K562 (cell line): ENCODE results near the gene APCDD1L. TPM values are rescaled to one million over a fixed set of nuclear protein-coding genes. Genes with fewer than 3 reads are reported as not detected.

Source experiments
- ATAC-seq: fragments of 200-7000 bp; cut with Tn5 transposase; 3 replicates; pipeline ENCODE4 v1.9.1; 2020; ENCODE audit warnings: moderate library complexity
- BruUV-seq: library from RNA; stranded (reverse); fragments of 400-500 nt; replicated peaks from 2 replicates; lab custom pipeline; 2021; lab: Mats Ljungman, UMichigan
- CTCF ChIA-PET: fragments of 300-600 bp; formaldehyde crosslinking; extraction: SDS; loops from one replicate; lab custom pipeline; 2021; ENCODE audit warnings: low intra/inter-chr PET ratio; lab: Yijun Ruan, JAX
- POLR2A ChIA-PET: fragments of 300-600, 350-650 bp; sonication (Branson Sonifier 250); formaldehyde crosslinking; extraction: SDS; loops from one replicate; lab custom pipeline; 2021; ENCODE audit warnings: antibody characterized with exemption, inconsistent platforms; lab: Yijun Ruan, JAX
- DNase-seq, 4 experiments: peaks; one replicate each; pipeline versions ENCODE4 v3.0.0 to v3.0.0-alpha.2; 2011 to 2018; ENCODE audit warnings: low spot score in 3 of 4, mixed read lengths in 3 of 4; ENCODE audit errors: extremely low read depth in 1 of 4
- FAIRE-seq: peaks from 2 replicates; lab custom pipeline; 2011; peaks lifted over from hg19 to GRCh38; lab: Jason Lieb, UNC
- H2AFZ ChIP-seq: 2 replicates; pipeline ENCODE4 v1.6.0; 2011; ENCODE audit warnings: low read depth, low read length, control low read depth, inconsistent platforms
- H3K27ac ChIP-seq: fragments of 200-600 bp; 3 replicates; pipeline ENCODE4 v1.8.0; 2011; ENCODE audit warnings: low read depth, mild to moderate bottlenecking, control low read depth, inconsistent platforms, low read length, moderate library complexity, mixed read lengths; ENCODE audit errors: extremely low read depth
- H3K27me3 ChIP-seq, 2 experiments: fragments of 300-600 bp in 1 of 2; 2 replicates in 1 of 2; 3 replicates in 1 of 2; pipeline versions ENCODE4 v1.6.0 to v1.8.0; 2011; ENCODE audit warnings: inconsistent platforms in 2 of 2, low read length in 2 of 2, mild to moderate bottlenecking in 1 of 2, mixed read lengths in 1 of 2, moderate library complexity in 1 of 2; ENCODE audit not compliant: control insufficient read depth in 2 of 2, insufficient read depth in 2 of 2
- H3K36me3 ChIP-seq: fragments of 300-600 bp; 3 replicates; pipeline ENCODE4 v1.8.0; 2011; ENCODE audit warnings: mild to moderate bottlenecking, low read length, inconsistent platforms; ENCODE audit not compliant: control insufficient read depth, insufficient read depth
- H3K4me1 ChIP-seq, 2 experiments: fragments of 200-600 bp in 1 of 2; replicated peaks in 1 of 2; 2 replicates in 1 of 2; 3 replicates in 1 of 2; pipeline versions ENCODE4 v1.5.1 to v1.8.0; 2011; ENCODE audit warnings: inconsistent platforms in 2 of 2, low read length in 2 of 2, mild to moderate bottlenecking in 1 of 2, mixed read lengths in 1 of 2, moderate library complexity in 1 of 2; ENCODE audit not compliant: control insufficient read depth in 2 of 2, insufficient read depth in 2 of 2
- H3K4me2 ChIP-seq: 2 replicates; pipeline ENCODE4 v1.6.1; 2011; ENCODE audit warnings: low read length, control low read depth, inconsistent platforms, mixed read lengths; ENCODE audit not compliant: insufficient read depth
- H3K4me3 ChIP-seq: fragments of 200-600 bp; sonication (generic), shearing (Covaris generic); 2 replicates; pipeline ENCODE4 v1.5.1; 2016; ENCODE audit warnings: control low read depth, inconsistent platforms
- H3K79me2 ChIP-seq: fragments of 200-600 bp; 3 replicates; pipeline ENCODE4 v1.8.0; 2011; ENCODE audit warnings: low read length, inconsistent platforms; ENCODE audit not compliant: control insufficient read depth, insufficient read depth
- H3K9ac ChIP-seq, 2 experiments: 2 replicates each; pipeline versions ENCODE4 v1.6.0 to v1.6.1; 2011; ENCODE audit warnings: low read depth in 2 of 2, low read length in 2 of 2, control low read depth in 1 of 2, inconsistent platforms in 1 of 2, mild to moderate bottlenecking in 1 of 2, mixed read lengths in 1 of 2; ENCODE audit not compliant: insufficient read depth in 1 of 2
- H3K9me1 ChIP-seq: one replicate; pipeline ENCODE4 v1.6.0; 2011; ENCODE audit warnings: inconsistent platforms, mild to moderate bottlenecking, low read length, moderate library complexity; ENCODE audit not compliant: control insufficient read depth, insufficient read depth
- H3K9me3 ChIP-seq: replicated peaks from 2 replicates; pipeline ENCODE4 v1.5.1; 2011; ENCODE audit warnings: low read depth, low read length, inconsistent platforms; ENCODE audit not compliant: control insufficient read depth, insufficient read depth
- H4K20me1 ChIP-seq: replicated peaks from 2 replicates; pipeline ENCODE4 v1.6.1; 2011; ENCODE audit warnings: low read length, inconsistent platforms, mixed read lengths; ENCODE audit not compliant: control insufficient read depth, insufficient read depth
- BRCA1 ChIP-seq, 2 experiments: fragments of 450-650 bp in 1 of 2; sonication (generic) in 1 of 2; formaldehyde crosslinking in 1 of 2; IDR thresholded peaks; 2 replicates each; pipeline versions ENCODE4 v1.5.0 to v1.6.1; 2017 to 2020; ENCODE audit warnings: mild to moderate bottlenecking in 1 of 2, missing genetic modification reagents in 1 of 2
- ELF4 ChIP-seq: fragments of 450-650 bp; formaldehyde crosslinking; IDR thresholded peaks from 2 replicates; pipeline ENCODE4 v1.4.0; 2022; ENCODE audit warnings: missing genetic modification characterization
- ETS1 ChIP-seq: conservative IDR thresholded peaks from 2 replicates; pipeline ENCODE4 v1.6.1; 2011; ENCODE audit warnings: low read depth, mild to moderate bottlenecking, low read length; ENCODE audit not compliant: control insufficient read depth
- FOXP4 ChIP-seq: sonication (generic); formaldehyde crosslinking; IDR thresholded peaks from 2 replicates; pipeline ENCODE4 v1.8.0; 2022; ENCODE audit warnings: mild to moderate bottlenecking, missing genetic modification reagents, borderline replicate concordance
- SMARCA5 ChIP-seq: fragments of 450-650 bp; IDR thresholded peaks from 2 replicates; pipeline ENCODE4 v1.6.1; 2016
- TEAD4 ChIP-seq, 2 experiments: sonication (generic) in 1 of 2; formaldehyde crosslinking in 1 of 2; IDR thresholded peaks; 2 replicates each; pipeline versions ENCODE4 v1.6.1 to v1.8.0; 2012 to 2022; ENCODE audit warnings: borderline replicate concordance in 1 of 2, inconsistent platforms in 1 of 2, low read length in 1 of 2, mild to moderate bottlenecking in 1 of 2, missing genetic modification reagents in 1 of 2
- ZNF274 ChIP-seq: IDR thresholded peaks from 2 replicates; pipeline ENCODE4 v1.6.1; 2011; ENCODE audit warnings: low read depth, mild to moderate bottlenecking, low read length, moderate library complexity, borderline replicate concordance
- WGBS: fragments of 100-300 bp; shearing (Covaris generic); methylation state at CpG from one replicate; pipeline ENCODE4 v1.1.6; 2016; ENCODE audit warnings: low coverage, mixed read lengths; ENCODE audit not compliant: insufficient coverage; ENCODE audit errors: missing lambda C conversion rate; 5-methylcytosine and 5-hydroxymethylcytosine counted together
- in situ Hi-C: fragments of 300-500 bp; cut with MboI; formaldehyde crosslinking; loops from 4 replicates; pipeline ENCODE4 v1.15.0; 2018; ENCODE audit warnings: inconsistent platforms, mixed read lengths
- intact Hi-C: fragments of 100-400 bp; cut with micrococcal nuclease; formaldehyde crosslinking; loops from 2 replicates; pipeline ENCODE4 v1.14.2; 2022
- polyA plus RNA-seq, 8 experiments: library from polyadenylated mRNA; depleted of rRNA in 4 of 8; stranded (reverse) in 5 of 8; unstranded in 3 of 8; fragments of >200 nt; fragmentation: Nextera tagmentation in 2 of 8; fragmentation: Illumina TruSeq in 1 of 8; extraction: Ambion mirVana in 2 of 8; extraction: Trizol in 1 of 8; gene quantifications; 2 replicates each; pipeline versions ENCODE4 v1.2.1 to v1.2.3, GENCODE V29; 2011 to 2014; ENCODE audit warnings: inconsistent platforms in 1 of 8, missing spikeins in 1 of 8
- total RNA-seq, 7 experiments: library from RNA; depleted of rRNA in 6 of 7; stranded (reverse); fragments of >200 nt in 6 of 7; fragmentation: Illumina TruSeq in 2 of 7; extraction: Trizol in 2 of 7; gene quantifications; 2 replicates each; pipeline versions ENCODE4 v1.2.1 to v1.2.3, GENCODE V29; 2011 to 2021; ENCODE audit warnings: low replicate concordance in 1 of 7
- TF ChIP-seq, protein P1 (sequence below): fragments of 250-450 bp; sonication (Bioruptor Pico); IDR thresholded peaks from 2 replicates; pipeline ENCODE4 v1.9.0; 2021; ENCODE audit warnings: mild to moderate bottlenecking, inconsistent platforms
- TF ChIP-seq, protein P2 (sequence below), 2 experiments: fragments of 200-800 bp in 1 of 2; sonication (Bioruptor generic) in 1 of 2; sonication (generic) in 1 of 2; formaldehyde crosslinking in 1 of 2; IDR thresholded peaks in 1 of 2; conservative IDR thresholded peaks in 1 of 2; 2 replicates each; pipeline versions ENCODE4 v1.5.0 to v1.6.1; 2016 to 2020; ENCODE audit warnings: missing compliant biosample characterization in 1 of 2, missing genetic modification characterization in 1 of 2, missing genetic modification reagents in 1 of 2
- TF ChIP-seq, protein P3 (sequence below): sonication (generic); formaldehyde crosslinking; IDR thresholded peaks from 2 replicates; pipeline ENCODE4 v1.8.0; 2022; ENCODE audit warnings: mild to moderate bottlenecking, missing genetic modification reagents

APCDD1L gene
- total and polyA plus RNA-seq, 9 of the 15 experiments (the other 6 are each of a cell fraction or from before 2014, with no cell fraction given): not detected

GRCh38 chr20:58417438-58417837 is 97.8 kb downstream of the APCDD1L start:
- no TSS peak for BruUV-seq
- Histone ChIP-seq H4K20me1 (peaks cover 12% of the 10 kb centered on the region), H3K4me3 (no peak overlapping the region), H3K36me3 (peaks cover 59% of the 10 kb centered on the region), H3K9me3 (no peaks in the 10 kb centered on the region), H3K27me3 (no peaks in the 10 kb centered on the region), H3K9ac (no peak overlapping the region), H3K9me1 (no peaks in the 10 kb centered on the region), H3K4me1 (peaks cover 3 to 9% of the 10 kb centered on the region in 2 experiments; a peak in 3 of 5 replicates), H3K27ac (no peak overlapping the region), H2AFZ (no peak overlapping the region), H3K79me2 (peaks cover 77% of the 10 kb centered on the region), H3K4me2 (no peak overlapping the region)
- FAIRE-seq: no peak
- intact Hi-C loops (no loop called here), in situ Hi-C loops (no loop called here)
- CTCF ChIA-PET: no interaction called here
- whole genome bisulfite sequencing: 93% methylated on average over 3 of the region's 3 CpGs
- POLR2A ChIA-PET: no interaction called here
- DNase-seq: no peak
- no peak for ATAC-seq
- TF ChIP-seq SMARCA5 (no peak), ETS1 (no peak), FOXP4 (CRISPR knock-in tag) (no peak), ELF4 (CRISPR knock-in tag) (no peak), ZNF274 (no peak), BRCA1 (IDR thresholded peaks at IDR 0.05) (no peak), BRCA1 (CRISPR knock-in tag; IDR thresholded peaks at IDR 0.05) (no peak), TEAD4 (IDR thresholded peaks at IDR 0.05; ENCODE audit: low read length) (no peak), TEAD4 (CRISPR knock-in tag; IDR thresholded peaks at IDR 0.05; ENCODE audit: borderline replicate concordance) (no peak)
- TF ChIP-seq, protein P1, sequence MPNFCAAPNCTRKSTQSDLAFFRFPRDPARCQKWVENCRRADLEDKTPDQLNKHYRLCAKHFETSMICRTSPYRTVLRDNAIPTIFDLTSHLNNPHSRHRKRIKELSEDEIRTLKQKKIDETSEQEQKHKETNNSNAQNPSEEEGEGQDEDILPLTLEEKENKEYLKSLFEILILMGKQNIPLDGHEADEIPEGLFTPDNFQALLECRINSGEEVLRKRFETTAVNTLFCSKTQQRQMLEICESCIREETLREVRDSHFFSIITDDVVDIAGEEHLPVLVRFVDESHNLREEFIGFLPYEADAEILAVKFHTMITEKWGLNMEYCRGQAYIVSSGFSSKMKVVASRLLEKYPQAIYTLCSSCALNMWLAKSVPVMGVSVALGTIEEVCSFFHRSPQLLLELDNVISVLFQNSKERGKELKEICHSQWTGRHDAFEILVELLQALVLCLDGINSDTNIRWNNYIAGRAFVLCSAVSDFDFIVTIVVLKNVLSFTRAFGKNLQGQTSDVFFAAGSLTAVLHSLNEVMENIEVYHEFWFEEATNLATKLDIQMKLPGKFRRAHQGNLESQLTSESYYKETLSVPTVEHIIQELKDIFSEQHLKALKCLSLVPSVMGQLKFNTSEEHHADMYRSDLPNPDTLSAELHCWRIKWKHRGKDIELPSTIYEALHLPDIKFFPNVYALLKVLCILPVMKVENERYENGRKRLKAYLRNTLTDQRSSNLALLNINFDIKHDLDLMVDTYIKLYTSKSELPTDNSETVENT (CRISPR knock-in tag): no peak
- TF ChIP-seq, protein P2, sequence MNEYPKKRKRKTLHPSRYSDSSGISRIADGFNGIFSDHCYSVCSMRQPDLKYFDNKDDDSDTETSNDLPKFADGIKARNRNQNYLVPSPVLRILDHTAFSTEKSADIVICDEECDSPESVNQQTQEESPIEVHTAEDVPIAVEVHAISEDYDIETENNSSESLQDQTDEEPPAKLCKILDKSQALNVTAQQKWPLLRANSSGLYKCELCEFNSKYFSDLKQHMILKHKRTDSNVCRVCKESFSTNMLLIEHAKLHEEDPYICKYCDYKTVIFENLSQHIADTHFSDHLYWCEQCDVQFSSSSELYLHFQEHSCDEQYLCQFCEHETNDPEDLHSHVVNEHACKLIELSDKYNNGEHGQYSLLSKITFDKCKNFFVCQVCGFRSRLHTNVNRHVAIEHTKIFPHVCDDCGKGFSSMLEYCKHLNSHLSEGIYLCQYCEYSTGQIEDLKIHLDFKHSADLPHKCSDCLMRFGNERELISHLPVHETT (CRISPR knock-in tag; conservative IDR thresholded peaks at IDR 0.05 in 1 of 2, IDR thresholded peaks at IDR 0.05 in 1 of 2): no peak
- TF ChIP-seq, protein P3, sequence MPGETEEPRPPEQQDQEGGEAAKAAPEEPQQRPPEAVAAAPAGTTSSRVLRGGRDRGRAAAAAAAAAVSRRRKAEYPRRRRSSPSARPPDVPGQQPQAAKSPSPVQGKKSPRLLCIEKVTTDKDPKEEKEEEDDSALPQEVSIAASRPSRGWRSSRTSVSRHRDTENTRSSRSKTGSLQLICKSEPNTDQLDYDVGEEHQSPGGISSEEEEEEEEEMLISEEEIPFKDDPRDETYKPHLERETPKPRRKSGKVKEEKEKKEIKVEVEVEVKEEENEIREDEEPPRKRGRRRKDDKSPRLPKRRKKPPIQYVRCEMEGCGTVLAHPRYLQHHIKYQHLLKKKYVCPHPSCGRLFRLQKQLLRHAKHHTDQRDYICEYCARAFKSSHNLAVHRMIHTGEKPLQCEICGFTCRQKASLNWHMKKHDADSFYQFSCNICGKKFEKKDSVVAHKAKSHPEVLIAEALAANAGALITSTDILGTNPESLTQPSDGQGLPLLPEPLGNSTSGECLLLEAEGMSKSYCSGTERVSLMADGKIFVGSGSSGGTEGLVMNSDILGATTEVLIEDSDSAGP (CRISPR knock-in tag): no peak
